Mesothelial cell of epicardium (in vitro differentiated cells): Measurements from ENCODE around the gene TSKU. TPM values are rescaled to one million over a fixed set of nuclear protein-coding genes. Genes with fewer than 3 reads are reported as not detected.
A peak's percentile ranks its signal among the peaks of the same experiment; 100 is the strongest.

Experiments used
- DNase-seq, 2 experiments: peaks; one replicate each; pipeline ENCODE4 v3.0.0; 2021; ENCODE audit warnings: low spot score in 2 of 2; ENCODE audit not compliant: unreplicated experiment in 2 of 2
- H3K27ac Mint-ChIP-seq: 2 replicates; pipeline ENCODE4 v1.8.0; 2021; ENCODE audit warnings: mixed read lengths
- H3K27me3 Mint-ChIP-seq: 2 replicates; pipeline ENCODE4 v1.8.0; 2021; ENCODE audit warnings: low read depth, mixed read lengths
- H3K36me3 Mint-ChIP-seq: 2 replicates; pipeline ENCODE4 v1.8.0; 2021; ENCODE audit warnings: mixed read lengths
- H3K4me1 Mint-ChIP-seq: 2 replicates; pipeline ENCODE4 v1.8.0; 2021; ENCODE audit warnings: mixed read lengths
- H3K4me3 Mint-ChIP-seq: 2 replicates; pipeline ENCODE4 v1.8.0; 2021; ENCODE audit warnings: mild to moderate bottlenecking, moderate library complexity, mixed read lengths
- H3K9me3 Mint-ChIP-seq: 2 replicates; pipeline ENCODE4 v1.8.0; 2021; ENCODE audit warnings: mixed read lengths
- CTCF ChIP-seq: fragments of 200-600 bp; sonication (generic); IDR thresholded peaks from one replicate; pipeline ENCODE4 v1.5.0; 2021; ENCODE audit warnings: antibody characterized with exemption; ENCODE audit not compliant: unreplicated experiment
- total RNA-seq: library from RNA; stranded (reverse); gene quantifications from 3 replicates; pipeline ENCODE4 v1.2.1, GENCODE V29; 2021

Gene TSKU
- total RNA-seq, 1 donor from 2014 or later, result 42.8 TPM

GRCh38 chr11:76805206-76805913, 22.2 kb downstream of the TSKU start:
- Mint-ChIP-seq H3K27me3 (no peaks in the 10 kb centered on the region), H3K4me3 (no peak overlapping the region), H3K4me1 (no peaks in the 10 kb centered on the region), H3K36me3 (no peaks in the 10 kb centered on the region), H3K9me3 (no peaks in the 10 kb centered on the region), H3K27ac (no peak overlapping the region)
- peak in 1 of 2 experiments; percentile 27 for DNase-seq
- TF ChIP-seq CTCF, result no peak

GRCh38 chr11:76806131-76806530, 23.0 kb downstream of the TSKU start:
- Mint-ChIP-seq H3K27me3 (no peaks in the 10 kb centered on the region), H3K36me3 (no peaks in the 10 kb centered on the region), H3K27ac (no peak overlapping the region), H3K4me1 (no peaks in the 10 kb centered on the region), H3K4me3 (no peak overlapping the region), H3K9me3 (no peaks in the 10 kb centered on the region)
- DNase-seq, result peak in 1 of 2 experiments; percentile 37
- TF ChIP-seq CTCF, result no peak

GRCh38 chr11:76806608-76807205, 23.6 kb downstream of the TSKU start:
- H3K4me1 Mint-ChIP-seq, result no peaks in the 10 kb centered on the region
- H3K27ac Mint-ChIP-seq, result no peak overlapping the region
- no peaks in the 10 kb centered on the region for H3K36me3 Mint-ChIP-seq
- H3K4me3 Mint-ChIP-seq, result no peak overlapping the region
- peak in 1 of 2 experiments; percentile 24 for DNase-seq
- H3K9me3 Mint-ChIP-seq, result no peaks in the 10 kb centered on the region
- TF ChIP-seq CTCF, result no peak
- H3K27me3 Mint-ChIP-seq, result no peaks in the 10 kb centered on the region

GRCh38 chr11:76807206-76807875, 24.2 kb downstream of the TSKU start:
- H3K4me3 Mint-ChIP-seq, result peak overlapping the region; percentile 3
- DNase-seq, result peak; percentile 80 to 92
- H3K4me1 Mint-ChIP-seq, result no peaks in the 10 kb centered on the region
- H3K9me3 Mint-ChIP-seq, result peaks cover 3% of the 10 kb centered on the region
- TF ChIP-seq CTCF, result peak; percentile 89
- no peaks in the 10 kb centered on the region for H3K36me3 Mint-ChIP-seq
- no peaks in the 10 kb centered on the region for H3K27me3 Mint-ChIP-seq
- no peak overlapping the region for H3K27ac Mint-ChIP-seq

GRCh38 chr11:76808171-76808570, 25.0 kb downstream of the TSKU start:
- Mint-ChIP-seq H3K27me3 (no peaks in the 10 kb centered on the region), H3K9me3 (peaks cover 6% of the 10 kb centered on the region), H3K36me3 (no peaks in the 10 kb centered on the region), H3K4me3 (no peak overlapping the region), H3K27ac (no peak overlapping the region), H3K4me1 (no peaks in the 10 kb centered on the region)
- peak in 1 of 2 experiments; percentile 24 for DNase-seq
- no peak for TF ChIP-seq CTCF
